HuH-7.5 (cell line): Measurements from ENCODE around the gene BTBD19.
"Not testable (repeated sequence)": the region's sequence is repeated elsewhere in the genome, so short reads cannot be mapped to it uniquely, and the experiment has no call there.

Source experiments
- DNase-seq: peaks from one replicate; pipeline ENCODE4 v3.0.0; 2011; ENCODE audit warnings: low spot score

BTBD19 gene

DNA sequence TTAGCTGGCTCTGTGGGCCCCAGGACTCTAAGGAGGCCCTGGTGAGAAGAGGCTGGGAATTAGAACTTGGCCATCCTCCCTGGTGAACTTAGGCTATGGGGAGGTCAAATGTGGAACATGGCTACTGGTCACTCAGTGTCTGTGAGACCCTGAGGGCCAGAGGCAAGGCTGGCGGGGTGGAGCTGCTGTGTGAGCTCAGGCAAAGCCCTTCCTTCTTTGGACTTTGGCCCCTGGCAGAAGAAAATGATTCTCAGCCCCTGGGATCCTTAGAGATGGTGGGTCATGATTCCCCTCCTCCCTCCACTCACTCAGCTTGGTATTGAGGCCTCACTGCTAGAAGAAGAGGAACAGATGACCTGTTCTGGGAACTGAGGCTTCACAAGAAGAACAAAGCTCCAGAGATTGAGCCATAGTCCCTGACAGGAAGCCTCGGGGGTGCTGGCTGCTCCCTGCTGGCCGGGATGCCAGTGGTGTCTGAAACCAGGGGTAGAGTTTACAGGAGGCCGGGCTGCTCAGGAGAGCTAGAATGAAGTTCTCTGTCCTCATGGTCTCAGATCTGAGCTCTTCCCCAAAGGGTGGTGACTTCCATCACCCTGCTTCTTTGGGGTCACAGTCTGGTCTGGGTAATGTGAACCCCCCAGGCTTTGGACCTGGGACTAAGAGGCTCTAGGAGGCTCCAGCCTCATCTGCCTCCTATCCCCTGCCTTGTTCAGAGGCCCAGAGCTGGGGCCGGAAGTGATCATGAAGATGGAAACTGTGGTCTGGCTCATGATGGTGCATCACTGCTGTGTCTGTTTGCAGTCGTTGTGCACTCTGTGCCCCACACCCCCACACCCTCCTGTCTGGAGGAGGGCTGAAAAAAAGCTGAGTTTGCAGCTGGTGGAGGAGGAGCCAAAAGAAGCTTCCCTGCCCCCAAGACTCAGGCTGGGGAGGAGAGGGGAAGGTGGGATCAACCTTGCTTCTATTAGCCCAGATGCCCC lies 905 bp downstream of the BTBD19 start:
- no peak for DNase-seq

- no peak for DNase-seq
Observed at GRCh38 chr1:44810101-44810761, 1.9 kb downstream of the BTBD19 start.

DNA sequence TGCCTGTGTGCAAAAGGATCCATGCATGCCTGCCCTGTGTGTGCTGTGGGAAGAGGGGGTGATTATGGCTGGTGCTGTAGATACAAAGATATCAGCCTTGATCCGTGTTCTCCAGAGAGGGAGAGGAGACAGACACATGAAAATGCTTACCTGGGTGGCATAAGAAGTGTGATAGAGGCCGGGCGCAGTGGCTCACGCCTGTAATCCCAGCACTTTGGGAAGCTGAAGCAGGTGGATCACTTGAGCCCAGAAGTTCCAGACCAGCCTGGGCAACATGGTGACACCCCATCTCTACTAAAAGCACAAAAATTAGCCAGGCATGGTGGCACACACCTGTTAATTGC lies 2.4 kb downstream of the BTBD19 start:
- not testable (repeated sequence) for DNase-seq

- no peak for DNase-seq
Observed at GRCh38 chr1:44811234-44811633, 2.9 kb downstream of the BTBD19 start.

GRCh38 chr1:44812822-44813543 lies 4.7 kb downstream of the BTBD19 start:
- DNase-seq: no peak

GRCh38 chr1:44815926-44816325 lies 7.6 kb downstream of the BTBD19 start:
- DNase-seq: not testable (repeated sequence)

DNA sequence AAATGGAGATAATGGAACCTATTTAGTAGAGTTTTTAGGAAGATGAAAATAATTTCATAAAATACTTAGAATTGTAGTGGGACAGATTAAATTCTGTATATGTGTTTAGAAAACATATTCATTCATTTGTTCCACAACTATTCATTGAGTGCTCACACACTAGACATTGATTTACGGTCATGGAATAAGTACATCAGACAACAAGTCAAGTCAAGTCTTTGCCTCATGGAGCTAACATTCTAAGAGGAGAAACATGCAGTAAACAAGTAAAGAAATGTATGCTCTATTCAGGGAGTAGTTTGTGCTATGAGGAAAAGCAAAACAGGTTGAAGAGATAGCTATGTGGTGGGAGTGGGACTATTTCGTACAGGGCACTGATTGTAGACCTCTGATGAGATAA lies 9.0 kb downstream of the BTBD19 start:
- DNase-seq: no peak

DNA sequence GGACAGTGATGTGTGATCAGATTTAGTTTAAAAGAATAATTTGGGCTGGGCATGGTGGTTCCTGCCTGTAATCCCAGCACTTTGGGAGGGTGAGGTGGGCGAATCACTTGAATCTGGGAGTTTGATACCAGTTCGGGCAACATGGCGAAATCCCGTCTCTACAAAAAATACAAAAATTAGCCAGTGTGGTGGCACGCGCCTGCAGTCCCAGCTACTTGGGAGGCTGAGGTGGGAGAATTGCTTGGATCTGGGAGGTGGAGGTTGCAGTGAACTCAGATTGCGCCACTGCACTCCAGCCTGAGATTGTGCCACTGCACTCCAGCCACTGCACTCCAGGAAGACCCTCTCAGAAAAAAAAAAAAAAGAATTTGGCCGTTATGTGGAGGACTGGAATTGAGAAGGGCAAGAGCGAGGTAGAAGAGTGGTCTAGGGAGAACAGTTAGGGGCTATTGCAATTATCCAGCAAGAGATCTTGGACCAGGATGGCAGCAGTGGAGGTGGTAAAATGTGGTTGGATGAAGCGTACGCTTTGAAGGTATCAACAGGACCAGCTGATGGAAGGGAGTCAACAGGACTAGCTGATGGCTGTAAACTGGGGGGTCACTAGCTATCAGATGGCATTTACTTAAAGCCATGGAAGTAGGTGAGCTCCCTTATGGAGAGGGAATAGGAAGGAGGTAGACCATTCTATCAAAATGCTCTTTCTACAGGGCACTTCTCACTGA lies 9.6 kb downstream of the BTBD19 start:
- no peak for DNase-seq

DNA sequence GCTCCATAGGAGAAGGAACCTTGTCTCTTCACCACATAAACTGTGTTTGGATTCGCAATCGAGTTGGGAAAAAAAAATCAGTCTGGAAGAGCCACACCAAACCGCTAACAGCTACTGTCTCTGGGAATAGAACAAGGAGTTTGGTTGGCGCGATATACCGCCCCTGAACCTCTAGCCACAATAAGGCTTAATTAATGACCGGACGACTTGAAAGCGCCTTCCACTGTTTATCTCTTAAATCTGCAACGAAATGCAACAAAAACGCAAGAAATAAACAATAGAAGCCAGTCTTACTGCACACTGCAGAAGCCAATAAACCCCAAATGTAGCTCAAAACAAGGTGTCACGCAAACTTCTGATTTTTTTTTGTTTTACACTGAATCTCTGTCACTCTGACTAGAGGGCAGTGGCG lies 10.9 kb downstream of the BTBD19 start:
- no peak for DNase-seq

DNA sequence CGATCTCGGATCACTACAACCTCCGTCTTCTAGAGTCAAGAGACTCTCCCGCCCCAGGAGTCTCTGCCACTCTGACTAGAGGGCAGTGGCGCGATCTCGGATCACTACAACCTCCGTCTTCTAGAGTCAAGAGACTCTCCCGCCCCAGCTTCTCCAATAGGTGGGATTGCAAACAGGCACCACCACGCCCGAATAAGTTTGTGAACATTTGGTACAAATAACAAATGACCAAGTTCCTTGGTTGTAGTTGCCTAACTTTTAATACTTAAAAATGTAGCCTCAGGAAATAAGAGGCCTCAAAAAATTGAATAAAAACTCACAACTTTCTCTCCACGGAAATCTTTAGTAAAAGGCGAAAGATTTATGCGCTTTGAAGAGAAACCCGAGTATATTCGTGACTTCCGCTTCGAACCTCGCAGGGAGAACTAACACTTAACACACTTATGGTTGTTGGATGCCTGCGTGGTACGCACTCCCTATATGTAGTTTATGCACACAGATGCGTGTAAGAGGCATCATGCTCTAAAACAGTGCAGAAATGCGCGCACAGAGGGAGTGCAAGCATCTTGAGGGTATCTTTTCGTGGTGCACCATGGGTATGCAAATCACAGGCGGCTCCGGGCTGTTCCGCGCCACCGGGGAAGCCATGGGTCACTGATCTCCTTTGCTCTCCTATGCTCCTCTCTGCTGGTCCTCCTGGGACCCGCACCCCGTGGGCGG lies 11.4 kb downstream of the BTBD19 start:
- peak; percentile 88 for DNase-seq

GRCh38 chr1:44820328-44821239 lies 12.3 kb downstream of the BTBD19 start:
- DNase-seq: no peak

- no peak for DNase-seq
Observed at GRCh38 chr1:44821240-44821715, 13.0 kb downstream of the BTBD19 start.

GRCh38 chr1:44822131-44822701 lies 13.9 kb downstream of the BTBD19 start:
- DNase-seq: no peak

DNA sequence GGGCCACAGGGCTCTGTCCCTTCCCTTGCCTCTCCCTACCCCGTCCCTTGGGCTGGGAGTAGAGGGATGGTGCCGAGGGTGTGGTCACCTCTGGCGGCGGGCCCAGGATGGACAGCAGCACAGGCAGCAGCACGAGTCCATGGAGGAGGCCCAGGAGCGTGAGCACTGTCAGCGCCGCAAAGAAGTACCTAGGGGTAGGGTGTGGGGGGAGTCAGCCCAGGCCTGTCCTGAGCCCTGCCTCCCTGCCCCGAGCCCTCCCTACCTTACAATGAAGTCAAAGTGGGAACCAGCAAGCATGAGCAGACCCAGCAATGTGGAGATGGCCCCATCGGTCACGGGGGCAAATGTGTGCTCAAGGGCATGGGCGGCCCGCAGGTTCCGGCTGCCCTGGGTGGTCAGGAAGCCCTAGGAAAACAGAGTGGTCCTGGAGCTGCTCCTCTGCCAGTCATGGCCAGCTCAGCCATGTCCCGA lies 14.7 kb downstream of the BTBD19 start:
- no peak for DNase-seq

DNA sequence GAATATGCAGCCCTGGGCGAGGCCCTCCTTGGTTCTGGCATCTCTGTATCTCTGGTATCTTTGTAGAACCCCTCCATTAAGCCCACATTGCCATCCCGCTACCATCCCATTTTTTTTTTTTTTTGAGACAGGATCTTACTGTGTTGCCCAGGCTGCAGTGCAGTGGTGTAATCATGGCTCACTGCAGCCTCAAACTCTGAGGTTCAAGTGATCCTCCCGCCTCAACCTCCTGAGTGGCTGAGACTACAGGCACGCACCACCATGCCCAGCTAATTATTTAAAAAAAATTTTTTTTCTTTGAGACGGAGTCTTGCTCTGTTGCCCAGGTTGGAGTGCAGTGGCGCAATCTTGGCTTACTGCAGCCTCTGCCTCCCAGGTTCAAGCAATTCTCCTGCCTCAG lies 16.1 kb downstream of the BTBD19 start:
- DNase-seq: not testable (repeated sequence)

- DNase-seq: no peak
Observed at GRCh38 chr1:44826375-44827196, 18.3 kb downstream of the BTBD19 start.

- no peak for DNase-seq
Observed at GRCh38 chr1:44827197-44828002, 19.1 kb downstream of the BTBD19 start.
